ENCODE data around the gene NAT10.
A peak's percentile ranks its signal among the peaks of the same experiment; 100 is the strongest.

Gene NAT10

DNA sequence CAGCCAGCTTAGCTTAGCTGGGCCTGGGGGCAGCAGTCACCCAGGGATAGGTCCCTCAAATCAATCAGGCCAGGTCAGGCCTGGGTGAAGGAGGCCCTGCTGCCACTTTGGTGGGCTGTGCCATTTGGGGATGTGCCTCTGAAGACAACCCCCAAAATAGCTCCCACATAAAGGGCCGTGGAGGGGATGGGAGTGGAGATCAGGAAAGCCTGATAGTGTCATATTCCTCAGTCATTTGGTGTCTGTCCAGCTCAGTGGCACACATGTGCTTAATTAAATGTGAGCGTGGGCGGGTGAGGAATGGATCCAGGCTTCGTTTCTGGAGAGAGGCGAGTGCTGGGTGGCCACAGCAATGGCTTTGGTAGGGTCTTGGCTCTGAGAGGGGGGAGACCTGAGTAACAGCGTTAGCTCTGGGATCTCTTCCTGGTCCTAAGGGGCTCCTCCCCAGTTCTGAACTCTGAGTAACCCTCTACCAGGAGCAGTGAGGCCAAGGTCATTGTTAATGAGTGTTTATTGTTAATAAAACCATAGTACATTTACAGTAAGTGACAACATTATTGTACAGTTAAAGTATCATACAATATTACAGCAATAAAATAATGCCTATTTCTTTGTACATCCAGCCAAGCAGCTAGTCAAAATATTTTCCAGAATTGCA is 45.2 kb downstream of the NAT10 start:
- DNase-seq = no peak
- no peak for ATAC-seq

DNA sequence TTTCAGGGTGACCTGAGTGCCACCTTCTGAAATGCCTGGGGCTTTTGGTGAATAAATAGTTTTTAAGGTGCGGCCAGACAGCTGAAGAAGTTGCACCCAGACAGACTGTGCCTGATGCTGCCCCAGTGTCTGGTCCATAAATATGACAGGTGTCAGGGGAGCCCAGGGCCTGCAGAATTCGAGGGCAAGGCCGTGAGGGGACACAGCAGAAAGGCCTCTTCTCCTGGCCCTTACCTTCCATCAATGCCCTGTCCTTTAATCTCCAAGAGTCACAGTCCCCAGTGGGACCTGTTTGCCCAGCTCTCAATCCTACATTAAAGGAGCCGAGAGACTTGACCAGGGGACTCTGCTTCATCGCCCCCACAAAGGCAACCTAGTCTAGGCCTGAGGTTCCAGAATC is 45.7 kb downstream of the NAT10 start:
- ATAC-seq (no peak), DNase-seq (no peak)

DNA sequence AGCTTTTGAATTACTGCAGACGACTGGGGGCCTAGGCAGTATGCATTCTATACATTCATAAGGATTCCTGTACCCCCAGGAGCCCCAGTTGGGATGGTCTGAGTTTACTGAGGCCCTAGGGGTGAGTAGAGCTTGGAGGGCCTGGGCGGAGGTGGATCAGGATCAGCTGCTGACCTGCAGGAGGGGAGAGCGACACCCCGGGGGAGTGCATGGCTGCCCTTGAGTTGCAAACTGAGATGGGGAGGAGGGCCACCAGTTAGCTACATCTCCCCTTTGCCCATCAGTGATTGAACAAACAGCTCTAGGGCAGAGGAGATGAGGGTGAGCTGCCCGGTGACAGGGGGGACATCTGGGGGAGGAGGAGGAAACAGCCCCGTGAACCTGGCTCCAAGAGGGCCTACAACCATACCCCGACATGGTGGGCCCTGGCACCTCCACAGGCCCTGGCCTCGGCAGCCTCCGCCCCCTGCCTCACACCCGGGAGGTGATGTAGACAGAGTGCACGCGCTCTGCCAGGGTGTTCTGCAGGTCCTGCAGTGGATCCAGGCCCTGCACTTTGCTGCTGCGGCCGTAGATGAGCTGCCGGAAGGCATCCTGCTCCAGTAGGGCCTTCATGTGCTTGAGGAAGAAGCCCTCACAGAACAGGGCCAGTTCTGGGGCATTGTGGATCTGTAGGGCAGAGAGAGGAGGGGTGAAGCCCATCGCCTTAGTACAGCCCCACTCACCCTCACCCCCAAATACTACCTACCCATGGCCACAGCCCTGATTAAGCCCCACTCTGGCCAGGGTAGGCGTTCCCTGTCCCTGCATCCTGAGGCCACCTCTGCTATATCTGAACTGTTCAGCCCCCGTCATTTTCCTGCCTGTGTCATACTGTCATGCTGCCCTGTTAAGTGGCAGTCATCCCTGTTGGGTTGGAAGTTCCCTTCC is 46.8 kb downstream of the NAT10 start:
- DNase-seq (no peak), ATAC-seq (no peak)

DNA sequence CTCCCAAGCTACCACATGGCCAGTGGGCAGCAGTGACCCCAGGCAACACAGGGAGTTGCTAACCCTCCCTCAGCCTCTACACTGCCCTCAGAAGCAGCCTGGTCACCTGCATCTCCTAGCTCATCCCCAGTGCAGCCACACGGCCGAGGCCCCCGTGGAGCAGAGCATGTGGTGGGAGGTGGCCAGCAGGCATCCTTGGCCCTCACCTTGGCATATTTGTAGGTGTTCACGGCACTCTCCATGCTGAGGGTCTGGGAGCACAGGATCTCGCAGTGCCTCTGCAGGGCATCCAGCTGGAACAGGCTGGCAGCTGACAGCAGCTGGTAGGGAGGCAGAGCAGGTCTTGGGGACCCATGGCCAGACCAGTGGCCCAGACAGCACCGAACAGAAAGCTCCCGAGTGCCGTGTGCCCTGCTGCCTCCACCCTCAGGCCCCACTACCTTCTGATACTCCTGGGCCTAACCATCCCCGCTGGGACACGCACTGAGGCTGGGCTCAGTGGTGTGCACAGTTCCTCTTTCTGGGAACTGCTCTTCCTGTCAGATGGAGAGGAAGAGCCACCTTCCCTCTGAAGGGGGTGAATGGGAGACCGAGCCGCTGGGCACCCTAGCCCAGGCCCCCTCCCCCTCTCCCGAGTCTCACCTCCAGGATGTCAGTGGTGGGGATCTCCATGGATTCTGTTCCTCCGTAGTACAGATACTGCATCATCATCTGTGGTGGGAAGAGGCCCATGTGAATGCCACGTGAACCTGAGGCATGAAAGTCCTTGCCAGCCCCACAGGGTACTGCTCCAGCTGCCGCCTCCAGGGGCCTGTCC is 48.8 kb downstream of the NAT10 start:
- ATAC-seq = peak; percentile 5
- no peak for DNase-seq

DNA sequence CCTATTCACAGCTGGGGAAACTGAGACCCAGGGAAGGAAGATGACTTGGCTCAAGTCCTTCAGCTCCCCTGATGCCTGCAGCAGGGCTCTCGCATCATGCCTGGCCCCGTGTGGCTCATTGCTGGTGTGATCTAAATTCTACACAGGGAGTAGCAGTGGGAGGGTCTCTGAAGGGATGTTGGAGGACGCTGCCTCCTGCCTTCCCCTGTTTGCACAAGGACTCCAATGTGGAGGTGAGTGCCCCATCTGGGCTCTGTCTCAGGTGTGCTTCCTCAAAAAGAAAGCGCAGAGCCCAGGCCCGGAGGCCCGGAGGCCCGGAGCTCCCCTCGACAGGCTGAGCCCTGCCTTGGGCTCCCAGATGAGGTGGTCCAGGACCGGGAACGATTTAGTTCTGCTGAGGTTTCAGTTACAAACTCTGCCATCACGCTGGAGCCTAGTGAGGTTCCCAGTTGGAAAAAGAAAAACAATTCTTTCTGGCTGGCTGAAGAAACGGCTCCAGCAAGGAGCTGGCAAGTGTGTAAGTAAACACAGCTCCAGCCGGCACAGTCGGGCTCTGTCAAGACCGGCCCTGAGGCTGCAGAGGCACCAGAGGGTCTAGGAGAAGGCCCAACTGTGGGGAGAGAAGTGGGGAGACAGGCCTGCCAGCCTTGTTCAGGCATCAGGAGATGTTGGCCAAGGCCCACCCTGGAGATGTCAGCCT is 49.8 kb downstream of the NAT10 start:
- DNase-seq = no peak
- no peak for ATAC-seq

DNA sequence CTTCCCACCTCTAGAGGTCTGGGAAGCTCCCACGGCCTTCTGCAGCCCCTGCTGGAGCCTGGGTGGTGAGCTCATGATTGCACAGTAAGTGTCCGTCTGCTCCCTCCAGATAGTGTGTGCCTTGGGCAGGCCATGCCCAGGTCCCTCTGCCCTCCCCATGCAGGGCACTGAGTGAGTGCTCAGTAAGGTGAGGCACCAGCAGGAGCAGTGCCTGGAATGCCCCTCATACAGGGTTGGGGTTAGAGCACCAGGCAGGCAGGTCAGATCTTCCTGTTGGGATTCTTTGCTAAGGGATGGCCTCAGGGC is 50.3 kb downstream of the NAT10 start:
- no peak for ATAC-seq
- no peak for DNase-seq

DNA sequence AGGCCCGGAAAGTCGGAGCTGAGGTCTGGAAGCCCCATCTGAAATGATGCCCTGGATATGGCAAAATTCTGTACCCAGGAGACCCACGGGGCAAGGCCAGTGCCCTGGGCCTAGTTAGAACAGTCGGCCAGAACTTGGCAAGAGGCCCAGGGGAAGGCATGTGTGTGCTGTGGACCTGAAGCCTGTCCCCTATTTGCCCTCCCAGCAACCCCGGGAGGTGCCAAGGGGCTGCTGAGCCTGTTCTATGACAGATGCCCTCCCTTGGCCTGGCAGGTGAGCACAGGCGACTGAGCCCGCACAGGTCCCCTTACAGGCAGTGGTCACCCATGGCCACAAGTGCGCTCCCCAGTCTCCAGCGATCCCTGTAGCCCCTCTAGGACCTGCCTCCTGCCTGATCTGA is 51.7 kb downstream of the NAT10 start:
- DNase-seq (no peak), ATAC-seq (no peak)

DNA sequence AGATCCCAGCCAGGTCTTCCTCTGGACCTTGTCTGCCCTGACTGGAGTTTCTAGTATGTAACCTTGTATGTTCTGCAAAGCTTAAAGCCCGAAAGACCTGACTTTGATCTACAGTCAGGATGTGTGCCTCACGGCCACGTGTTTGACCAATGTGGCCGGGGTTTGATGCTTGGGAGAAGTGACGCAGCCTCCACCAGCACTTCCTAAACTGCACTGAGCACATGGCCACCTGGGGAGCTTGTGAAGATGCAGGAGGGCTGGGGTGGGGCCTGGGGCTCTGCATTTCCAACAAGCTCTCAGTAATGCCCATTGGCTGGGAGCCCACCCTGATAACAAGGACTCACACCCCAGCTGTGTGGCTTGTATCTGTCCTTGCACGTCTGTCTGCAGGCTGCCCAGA is 53.2 kb downstream of the NAT10 start:
- peak; percentile 46 for DNase-seq
- ATAC-seq = peak; percentile 45

DNA sequence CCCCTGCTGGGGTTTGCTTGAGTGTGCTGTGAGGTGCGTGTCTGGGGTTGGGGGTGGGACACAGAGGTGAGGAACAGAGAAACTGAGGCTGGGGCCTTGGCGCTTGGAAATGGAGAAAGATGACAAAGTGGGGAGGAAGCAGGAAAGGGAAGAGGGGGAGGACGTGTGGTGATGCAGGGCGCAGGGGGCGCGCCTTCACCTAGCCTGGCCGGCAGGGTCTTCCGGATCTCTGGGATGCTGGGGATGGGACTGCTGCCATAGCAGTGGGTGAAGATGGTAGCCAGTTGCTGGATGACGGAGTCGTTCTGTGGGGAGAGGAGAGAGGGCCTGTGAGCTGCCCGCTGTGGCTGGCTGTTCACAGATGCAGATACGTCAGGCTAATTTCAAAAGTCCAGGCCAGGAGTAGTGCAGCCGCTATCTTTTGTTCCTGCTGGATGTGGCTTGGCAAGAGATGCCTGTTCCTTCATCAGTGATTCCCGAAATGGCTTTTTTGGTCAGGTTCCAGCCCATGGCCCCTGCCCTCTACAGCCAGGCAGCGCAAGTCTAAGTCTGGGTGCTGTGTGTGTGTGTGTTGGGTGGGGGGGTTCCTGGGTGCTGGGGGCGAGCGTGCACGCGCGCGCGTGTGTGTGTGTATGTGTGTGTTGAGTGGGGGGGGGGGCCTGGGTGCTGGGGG is 54.8 kb downstream of the NAT10 start:
- no peak for DNase-seq
- no peak for ATAC-seq

DNA sequence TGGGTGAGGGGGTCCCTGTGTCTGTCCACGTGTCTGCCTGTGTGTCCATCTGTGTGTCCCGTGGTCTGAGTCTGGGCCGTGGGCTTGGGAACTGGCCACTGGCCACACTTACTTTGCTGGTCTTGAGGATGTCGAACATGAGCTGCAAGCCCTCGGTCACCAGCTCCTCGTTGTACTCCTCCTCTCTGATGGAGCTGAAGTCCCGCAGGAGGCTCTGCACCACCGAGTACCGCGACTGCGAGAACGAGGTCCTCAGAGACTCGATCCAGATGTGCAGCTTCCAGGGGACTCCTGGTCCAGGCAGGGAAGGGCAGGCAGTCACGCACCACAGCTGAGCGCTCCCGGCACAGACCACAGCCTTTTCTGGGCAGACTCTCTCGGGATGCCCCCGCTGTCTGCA is 55.4 kb downstream of the NAT10 start:
- ATAC-seq (no peak), DNase-seq (no peak)

DNA sequence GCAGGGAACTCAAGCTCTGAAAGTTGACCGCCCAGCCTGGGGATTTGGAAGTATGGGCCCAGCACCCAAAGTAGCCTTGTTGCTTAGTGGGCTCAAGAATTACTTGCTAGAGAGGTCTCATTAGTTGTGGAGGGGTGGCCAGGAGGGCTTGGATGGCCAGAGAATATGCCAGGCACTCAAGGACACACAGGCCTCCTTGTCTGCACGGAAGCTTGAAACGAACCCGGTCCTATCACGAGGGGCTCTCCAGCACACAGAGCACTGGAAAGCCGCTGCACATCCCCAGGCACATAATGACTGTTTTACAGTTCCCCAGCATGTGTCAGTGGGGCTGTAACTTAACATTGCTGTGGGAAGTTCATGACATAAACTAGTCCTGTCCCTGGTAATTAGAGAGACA is 55.9 kb downstream of the NAT10 start:
- no peak for ATAC-seq
- DNase-seq = no peak

DNA sequence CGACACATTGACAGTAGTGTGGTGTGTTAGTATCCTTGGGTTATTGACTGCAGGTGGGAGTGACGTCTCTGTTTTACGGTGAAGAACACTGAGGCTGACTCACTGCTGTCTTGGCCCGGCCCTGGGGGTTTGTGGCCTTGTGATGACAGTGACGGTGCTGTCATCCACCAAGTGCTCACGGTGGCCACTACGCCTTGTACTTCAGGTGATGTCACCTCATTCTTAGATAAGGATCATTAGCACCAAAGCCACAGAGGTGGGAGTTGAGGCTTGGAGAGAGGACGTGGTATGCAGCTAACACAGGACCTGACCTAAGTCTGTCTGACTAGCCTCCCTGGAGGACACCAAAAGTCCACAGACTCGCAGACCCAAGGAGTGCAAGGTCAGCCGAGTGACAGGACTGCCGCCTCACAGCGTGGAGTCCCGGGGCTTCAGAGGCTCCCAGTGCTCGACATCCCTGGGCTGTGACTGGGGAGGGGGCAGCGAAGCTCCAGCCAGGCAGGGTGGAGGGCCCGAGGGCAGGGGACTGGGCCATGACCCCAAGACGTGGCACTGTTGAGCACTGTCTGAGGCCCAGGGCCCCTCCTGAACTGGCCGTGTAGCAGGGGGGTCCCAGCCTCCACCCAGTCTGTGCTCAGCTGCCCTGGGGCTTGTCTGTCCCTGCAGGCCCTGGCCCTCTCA is 56.5 kb downstream of the NAT10 start:
- ATAC-seq (peak; percentile 88), DNase-seq (peak; percentile 63)

DNA sequence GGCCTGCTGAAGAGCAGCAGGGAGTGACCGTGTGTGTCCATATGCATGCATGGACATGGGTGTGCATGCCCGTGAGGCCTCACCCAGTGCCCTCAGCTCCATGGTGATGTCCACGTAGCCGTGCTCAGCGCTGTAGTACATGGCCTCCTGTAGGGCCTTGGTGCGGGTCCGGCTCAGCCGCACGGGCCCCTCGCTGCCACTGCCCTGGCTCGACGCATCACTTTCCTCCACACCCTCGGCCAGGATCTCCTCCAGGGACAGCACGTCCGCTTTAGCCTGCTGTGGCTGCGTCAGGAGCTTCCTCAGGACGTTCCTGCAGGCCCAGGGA is 57.0 kb downstream of the NAT10 start:
- no peak for DNase-seq
- ATAC-seq = no peak

DNA sequence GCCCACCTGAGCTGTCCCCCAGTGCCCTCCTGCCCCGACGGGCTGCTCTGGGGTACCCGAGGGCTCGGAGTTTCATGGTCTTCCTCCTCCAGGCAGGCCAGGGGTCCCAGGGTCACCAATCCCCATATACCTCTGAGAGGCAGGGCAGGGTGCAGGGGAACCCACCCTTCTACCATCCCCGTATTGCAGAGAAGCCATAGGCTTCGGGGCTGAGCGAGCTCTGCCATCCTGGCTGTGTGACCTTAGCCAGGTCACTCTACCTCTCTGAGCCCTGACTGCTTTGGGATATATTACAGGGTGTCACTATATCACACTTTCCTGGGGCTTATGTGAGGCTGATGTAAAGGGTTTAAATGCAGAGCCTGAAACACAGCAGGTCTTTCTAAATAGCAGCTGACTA is 57.4 kb downstream of the NAT10 start:
- no peak for ATAC-seq

DNA sequence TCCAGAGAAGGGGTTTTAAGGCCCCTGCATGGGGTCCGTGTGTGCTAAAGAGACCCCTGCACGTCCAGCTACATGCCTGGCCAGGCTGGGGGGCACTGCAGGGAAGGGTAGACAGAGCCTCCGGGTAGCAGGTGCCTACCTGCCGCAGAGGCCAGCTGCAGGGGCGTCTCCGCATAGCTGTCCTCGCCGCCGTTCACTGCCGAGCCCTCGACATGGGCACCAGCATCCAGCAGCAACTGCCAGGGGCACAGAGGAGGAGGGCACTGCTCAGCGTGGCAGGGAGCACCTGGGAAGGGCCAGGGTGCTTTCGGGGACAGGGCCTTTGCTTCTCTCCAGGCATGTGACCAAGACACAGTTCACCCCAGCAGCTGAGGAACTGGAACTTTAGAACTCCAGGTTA is 59.7 kb downstream of the NAT10 start:
- DNase-seq = no peak
- ATAC-seq = no peak

More for the DNA sequence above, 57.4 kb downstream of the NAT10 start:
- DNase-seq = no peak

DNA sequence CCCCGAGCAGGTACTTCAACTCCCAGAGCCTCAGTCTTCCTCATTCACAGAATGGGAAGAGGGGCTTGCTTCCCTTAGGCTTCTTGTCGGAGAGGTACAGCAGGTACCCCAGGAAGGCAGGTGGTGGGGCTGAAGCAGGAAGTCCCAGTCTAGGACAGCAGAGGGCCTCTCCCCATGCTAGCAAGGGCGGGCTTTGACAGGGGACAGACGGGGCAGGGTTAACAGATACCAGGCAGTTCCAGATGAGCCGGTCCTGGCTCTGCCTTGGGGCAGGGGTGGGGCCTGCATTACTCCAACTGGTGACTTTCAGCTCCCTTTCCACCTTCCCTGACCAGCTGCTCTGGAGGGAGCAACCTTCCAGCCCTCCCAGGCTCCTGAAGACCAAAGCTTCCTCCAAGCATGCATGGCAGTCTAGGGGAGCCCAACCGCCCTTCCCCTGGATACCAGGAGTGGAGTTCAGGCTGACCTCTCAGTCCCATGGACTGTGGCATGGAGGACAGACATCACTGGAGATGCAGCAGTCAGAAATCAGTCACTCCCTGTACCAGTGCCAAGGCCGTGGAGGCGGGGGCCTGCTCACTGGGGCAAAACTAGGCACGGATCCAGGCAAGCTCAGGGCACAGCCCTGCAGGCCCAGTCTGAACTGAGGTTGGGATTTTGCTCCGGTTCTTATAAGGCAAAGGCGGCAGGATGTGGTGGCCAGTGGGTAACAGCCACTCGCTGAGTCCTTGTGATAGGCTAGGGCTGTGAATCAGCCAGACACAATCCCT is 60.5 kb downstream of the NAT10 start:
- ATAC-seq (no peak), DNase-seq (no peak)

DNA sequence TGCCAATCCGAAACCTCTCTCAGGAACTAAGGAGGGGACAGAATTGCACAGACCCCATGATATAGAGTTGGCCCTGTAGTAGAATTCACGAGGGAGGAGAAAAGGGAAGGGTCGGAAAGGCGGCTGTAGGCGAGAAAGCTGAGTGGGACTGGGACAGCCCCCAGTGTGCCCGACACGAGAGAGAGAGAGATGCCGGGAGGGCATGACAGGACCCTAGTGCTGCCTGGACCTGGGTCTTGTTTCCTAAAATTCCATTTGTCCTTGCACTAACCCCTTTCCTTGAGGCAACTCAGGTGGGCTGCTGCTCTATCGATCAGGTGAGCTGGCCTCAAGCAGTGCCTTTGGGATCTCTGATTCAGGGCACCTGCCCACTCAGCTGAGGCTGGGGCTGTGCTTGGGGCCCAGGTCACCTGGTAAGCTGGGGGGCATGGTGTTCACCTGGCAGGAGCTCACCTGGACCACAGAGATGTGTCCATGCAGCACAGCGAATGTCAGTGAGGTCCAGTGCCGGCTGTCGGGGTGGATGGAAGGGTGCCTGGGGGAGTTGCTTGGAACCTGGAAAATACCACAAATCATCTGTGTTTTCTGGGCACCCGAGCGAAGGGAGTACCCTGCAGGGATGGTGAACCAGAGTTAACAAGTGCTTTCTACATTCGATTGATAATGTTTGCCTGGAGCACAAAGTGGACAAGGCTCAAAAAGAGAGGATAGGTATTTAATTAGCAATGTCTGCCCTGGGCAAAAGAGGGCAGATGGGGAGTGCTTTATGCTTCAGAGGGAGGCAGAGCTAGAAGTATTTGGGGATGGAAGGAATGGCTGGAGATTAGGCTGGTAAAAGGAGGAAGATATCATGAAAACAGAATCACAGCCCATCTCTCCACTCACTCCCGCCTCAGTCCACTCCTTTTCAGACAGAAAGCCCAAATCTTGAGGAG is 61.6 kb downstream of the NAT10 start:
- no peak for DNase-seq
- ATAC-seq = no peak

DNA sequence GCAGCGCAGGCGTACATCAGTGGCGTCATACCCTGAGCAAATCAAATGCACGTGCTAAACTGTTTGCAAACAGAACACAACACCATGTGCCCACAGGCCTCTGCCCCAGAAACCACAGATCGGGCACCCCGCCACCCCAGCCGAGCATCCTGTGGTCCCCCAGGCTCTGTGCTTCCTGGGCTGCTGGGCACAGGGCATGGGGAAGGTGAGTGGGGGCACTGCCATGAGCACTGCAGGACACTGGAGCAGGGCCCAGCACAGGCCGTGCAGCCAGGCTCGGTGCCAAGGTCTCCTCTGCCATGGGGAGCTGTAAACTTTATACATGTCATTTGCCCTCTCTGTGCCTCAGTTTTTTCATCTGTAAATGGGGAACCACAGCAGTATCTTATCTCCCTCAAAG is 62.5 kb downstream of the NAT10 start:
- ATAC-seq (no peak), DNase-seq (no peak)

DNA sequence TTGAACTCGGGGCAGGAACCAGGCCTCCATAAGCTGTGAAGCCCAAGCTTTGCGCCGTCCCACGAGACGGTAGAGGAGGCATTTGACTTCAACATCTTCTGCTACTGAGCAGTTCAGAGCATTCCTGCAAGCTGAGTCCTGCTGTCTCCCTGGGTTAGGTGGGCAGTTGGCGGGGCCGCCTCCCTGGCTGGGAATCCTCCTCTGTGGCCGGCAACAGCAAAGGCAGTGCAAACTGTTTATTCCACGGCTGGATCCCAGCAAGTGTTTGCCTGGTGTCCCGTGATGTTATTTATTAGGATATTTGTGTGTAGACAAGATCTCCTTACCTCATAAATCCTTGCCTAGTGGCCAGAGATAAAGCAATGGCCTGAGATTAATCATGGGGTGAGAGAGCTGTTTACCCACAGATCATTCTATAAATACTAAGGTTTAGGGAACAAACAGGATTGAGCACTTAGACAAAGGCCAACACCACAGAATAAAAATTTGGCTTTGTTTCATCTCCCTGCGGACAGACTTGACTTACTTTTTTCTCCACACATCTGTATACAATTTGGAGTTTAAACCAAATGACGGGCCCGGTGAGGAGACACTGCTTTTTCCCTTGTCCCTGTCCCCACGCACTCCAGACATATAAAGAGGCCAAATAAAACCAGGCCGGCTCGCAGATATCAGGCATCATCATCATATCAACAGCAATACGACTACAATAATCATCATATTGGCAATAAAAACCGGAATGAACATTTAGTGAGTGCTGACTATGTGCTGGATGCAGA is 63.4 kb downstream of the NAT10 start:
- no peak for DNase-seq
- no peak for ATAC-seq
